Activated B cell treated with CpG ODN at 0.5 μM for 24 hours (primary cell): Measurements from ENCODE around the gene MICALL2. TPM values are rescaled to one million over a fixed set of nuclear protein-coding genes. Genes with fewer than 3 reads are reported as not detected.

Source experiments
- ATAC-seq: fragments of 200-7000 bp; cut with Tn5 transposase; one replicate; pipeline ENCODE4 v1.10.0; 2021; ENCODE audit warnings: low read depth, mild to moderate bottlenecking, moderate library complexity
- CTCF ChIA-PET: fragments of 350-600 bp; sonication (Branson Sonifier 250); formaldehyde crosslinking; loops from one replicate; lab custom pipeline; 2021; ENCODE audit warnings: antibody characterized with exemption; lab: Charles Lee
- POLR2A ChIA-PET: fragments of 350-600 bp; sonication (Branson Sonifier 250); formaldehyde crosslinking; loops from one replicate; lab custom pipeline; 2021; ENCODE audit warnings: antibody characterized with exemption; lab: Charles Lee
- DNase-seq: peaks from one replicate; pipeline ENCODE4 v3.0.0; 2022
- H3K27ac Mint-ChIP-seq: one replicate; pipeline ENCODE4 v1.8.0; 2020; ENCODE audit warnings: mixed read lengths
- H3K27me3 Mint-ChIP-seq: one replicate; pipeline ENCODE4 v1.8.0; 2021; ENCODE audit warnings: mixed read lengths
- H3K36me3 Mint-ChIP-seq: one replicate; pipeline ENCODE4 v1.8.0; 2021; ENCODE audit warnings: low read depth, mixed read lengths
- H3K4me1 Mint-ChIP-seq: one replicate; pipeline ENCODE4 v1.8.0; 2021; ENCODE audit warnings: mixed read lengths
- H3K4me3 Mint-ChIP-seq: one replicate; pipeline ENCODE4 v1.8.0; 2020; ENCODE audit warnings: mild to moderate bottlenecking, mixed read lengths
- H3K9me3 Mint-ChIP-seq: one replicate; pipeline ENCODE4 v1.8.0; 2020; ENCODE audit warnings: mixed read lengths
- intact Hi-C: fragments of 100-400 bp; cut with micrococcal nuclease; formaldehyde crosslinking; loops from one replicate; pipeline ENCODE4 v1.15.1; 2024
- total RNA-seq: library from RNA; stranded (reverse); gene quantifications from 2 replicates; pipeline ENCODE4 v1.2.3, GENCODE V29; 2022
- TF ChIP-seq, protein P1 (sequence below): fragments of 200-600 bp; IDR thresholded peaks from one replicate; pipeline ENCODE4 v1.8.0; 2022; ENCODE audit warnings: antibody characterized with exemption, mild to moderate bottlenecking

The MICALL2 gene
- total RNA-seq, 1 donor from 2014 or later = 0.55 TPM

- POLR2A ChIA-PET = no interaction called here
- intact Hi-C loops = no loop called here
- H3K4me1 Mint-ChIP-seq = no peaks in the 10 kb centered on the region
- peaks cover 13% of the 10 kb centered on the region for H3K27me3 Mint-ChIP-seq
- DNase-seq (no peak), ATAC-seq (no peak)
- H3K27ac Mint-ChIP-seq = peak overlapping the region; percentile 20
- no peaks in the 10 kb centered on the region for H3K36me3 Mint-ChIP-seq
- CTCF ChIA-PET = no interaction called here
- no peak overlapping the region for H3K4me3 Mint-ChIP-seq
- H3K9me3 Mint-ChIP-seq = peaks cover 2% of the 10 kb centered on the region
- TF ChIP-seq, protein P1, sequence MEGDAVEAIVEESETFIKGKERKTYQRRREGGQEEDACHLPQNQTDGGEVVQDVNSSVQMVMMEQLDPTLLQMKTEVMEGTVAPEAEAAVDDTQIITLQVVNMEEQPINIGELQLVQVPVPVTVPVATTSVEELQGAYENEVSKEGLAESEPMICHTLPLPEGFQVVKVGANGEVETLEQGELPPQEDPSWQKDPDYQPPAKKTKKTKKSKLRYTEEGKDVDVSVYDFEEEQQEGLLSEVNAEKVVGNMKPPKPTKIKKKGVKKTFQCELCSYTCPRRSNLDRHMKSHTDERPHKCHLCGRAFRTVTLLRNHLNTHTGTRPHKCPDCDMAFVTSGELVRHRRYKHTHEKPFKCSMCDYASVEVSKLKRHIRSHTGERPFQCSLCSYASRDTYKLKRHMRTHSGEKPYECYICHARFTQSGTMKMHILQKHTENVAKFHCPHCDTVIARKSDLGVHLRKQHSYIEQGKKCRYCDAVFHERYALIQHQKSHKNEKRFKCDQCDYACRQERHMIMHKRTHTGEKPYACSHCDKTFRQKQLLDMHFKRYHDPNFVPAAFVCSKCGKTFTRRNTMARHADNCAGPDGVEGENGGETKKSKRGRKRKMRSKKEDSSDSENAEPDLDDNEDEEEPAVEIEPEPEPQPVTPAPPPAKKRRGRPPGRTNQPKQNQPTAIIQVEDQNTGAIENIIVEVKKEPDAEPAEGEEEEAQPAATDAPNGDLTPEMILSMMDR = no peak
Observed at GRCh38 chr7:1425292-1426136, 33.8 kb downstream of the MICALL2 start.

DNA sequence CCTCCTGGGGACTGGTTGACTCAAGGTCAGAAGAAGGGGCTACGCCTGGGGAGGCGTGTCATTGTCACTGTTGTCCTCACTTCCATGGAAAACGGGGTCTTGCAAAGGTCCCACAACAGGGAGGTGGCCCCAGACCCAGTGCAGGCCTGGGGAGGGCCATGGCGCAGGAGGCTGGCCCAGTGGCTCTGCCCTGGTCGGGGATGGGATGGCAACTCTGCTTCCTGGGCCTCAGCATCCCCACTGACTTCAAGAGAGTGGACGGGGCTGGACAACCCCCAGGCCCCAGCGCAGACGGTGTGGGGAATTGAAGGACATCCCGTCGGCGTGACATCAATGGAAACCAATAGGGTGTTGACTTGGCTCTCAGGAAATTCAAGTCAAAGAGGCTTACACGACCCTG, 35.2 kb downstream of the MICALL2 start:
- intact Hi-C loops = no loop called here
- Mint-ChIP-seq H3K4me3 (no peak overlapping the region), H3K27ac (no peak overlapping the region), H3K4me1 (no peaks in the 10 kb centered on the region), H3K36me3 (no peaks in the 10 kb centered on the region), H3K27me3 (peaks cover 16% of the 10 kb centered on the region), H3K9me3 (peaks cover 2% of the 10 kb centered on the region)
- TF ChIP-seq, protein P1 = no peak
- no peak for DNase-seq
- ChIA-PET POLR2A (no interaction called here), CTCF (no interaction called here)
- ATAC-seq = no peak

GRCh38 chr7:1423264-1423811, 35.9 kb downstream of the MICALL2 start:
- H3K27me3 Mint-ChIP-seq = peaks cover 17% of the 10 kb centered on the region
- no peak for DNase-seq
- ChIA-PET POLR2A (no interaction called here), CTCF (interaction anchor here (0.9 kb wide), 1 partner anchor 10 kb away, joined by 3 read pairs; no protein-coding TSS in a partner anchor)
- intact Hi-C loops = no loop called here
- ATAC-seq = no peak
- TF ChIP-seq, protein P1 = no peak
- H3K4me1 Mint-ChIP-seq = no peaks in the 10 kb centered on the region
- peaks cover 2% of the 10 kb centered on the region for H3K9me3 Mint-ChIP-seq
- H3K27ac Mint-ChIP-seq = no peak overlapping the region
- no peak overlapping the region for H3K4me3 Mint-ChIP-seq
- no peaks in the 10 kb centered on the region for H3K36me3 Mint-ChIP-seq

DNA sequence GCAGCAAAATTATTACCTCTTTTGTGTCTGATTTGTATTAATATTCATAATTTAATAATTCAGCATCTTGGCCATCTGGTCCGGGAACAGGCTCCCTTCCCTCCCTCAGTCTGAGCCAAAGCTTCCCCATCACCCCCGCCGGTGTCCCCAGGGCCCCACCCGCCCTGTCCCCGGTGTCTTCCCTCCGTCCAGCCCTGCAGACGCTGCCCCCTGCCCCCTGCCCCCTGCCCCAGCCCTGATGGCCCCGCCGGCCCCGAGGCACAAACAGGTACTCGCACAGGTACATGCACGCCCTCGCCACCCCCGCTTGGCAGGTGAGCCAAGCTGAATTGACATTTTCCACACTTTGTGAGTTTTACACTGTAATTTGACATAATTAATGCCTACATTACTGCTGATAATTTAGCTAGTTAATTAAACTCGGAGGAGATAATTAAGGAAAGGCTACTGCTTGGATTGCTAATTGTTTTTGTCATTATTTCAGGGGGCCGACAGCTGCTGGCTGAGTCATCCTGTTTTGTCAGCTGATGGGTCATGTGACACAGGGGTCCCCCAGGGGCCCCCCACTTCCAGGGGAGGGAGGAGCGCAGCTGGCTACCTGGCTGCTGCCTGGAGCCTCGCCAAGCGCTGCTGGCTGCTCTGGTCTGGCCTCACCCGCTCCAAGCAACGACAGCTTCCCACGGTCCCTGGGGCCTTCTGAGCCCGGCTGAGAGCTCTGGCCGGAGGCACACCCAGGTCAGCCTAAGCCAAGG, 36.6 kb downstream of the MICALL2 start:
- no peak overlapping the region for H3K27ac Mint-ChIP-seq
- no peaks in the 10 kb centered on the region for H3K4me1 Mint-ChIP-seq
- no peak overlapping the region for H3K4me3 Mint-ChIP-seq
- CTCF ChIA-PET = interaction anchor here (0.9 kb wide), 1 partner anchor 11 kb away, joined by 3 read pairs; no protein-coding TSS in a partner anchor
- DNase-seq (no peak), ATAC-seq (no peak)
- H3K9me3 Mint-ChIP-seq = peaks cover 2% of the 10 kb centered on the region
- intact Hi-C loops = no loop called here
- no peaks in the 10 kb centered on the region for H3K36me3 Mint-ChIP-seq
- H3K27me3 Mint-ChIP-seq = peaks cover 17% of the 10 kb centered on the region
- TF ChIP-seq, protein P1 = no peak
- POLR2A ChIA-PET = no interaction called here

DNA sequence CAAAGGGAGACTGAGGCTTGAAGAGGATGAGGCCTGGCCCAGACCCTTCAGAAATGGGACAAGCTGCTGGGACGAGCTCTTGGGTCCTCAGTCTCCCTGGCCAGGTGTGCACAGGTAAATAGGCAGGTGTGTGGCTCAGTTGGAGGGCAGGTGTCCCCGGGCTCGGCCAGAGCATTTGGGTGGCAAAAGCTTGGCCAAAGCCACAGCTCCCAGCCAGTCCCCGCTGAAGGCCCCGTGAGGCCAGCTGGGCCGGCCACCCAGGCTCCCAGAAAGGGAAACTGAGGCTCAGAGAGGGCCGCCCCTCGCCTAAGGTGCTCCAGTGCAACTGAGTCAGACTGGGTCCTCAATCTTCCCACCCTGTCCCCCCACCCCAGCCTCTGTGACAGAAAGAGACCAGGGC, 37.3 kb downstream of the MICALL2 start:
- no peak overlapping the region for H3K4me3 Mint-ChIP-seq
- peaks cover 2% of the 10 kb centered on the region for H3K9me3 Mint-ChIP-seq
- H3K27me3 Mint-ChIP-seq = peaks cover 24% of the 10 kb centered on the region
- no peak for DNase-seq
- no peak for ATAC-seq
- ChIA-PET POLR2A (no interaction called here), CTCF (no interaction called here)
- intact Hi-C loops = no loop called here
- H3K4me1 Mint-ChIP-seq = peaks cover 6% of the 10 kb centered on the region
- TF ChIP-seq, protein P1 = no peak
- H3K36me3 Mint-ChIP-seq = no peaks in the 10 kb centered on the region
- H3K27ac Mint-ChIP-seq = no peak overlapping the region
